ENCODE results near the gene SUMO3.

Gene SUMO3

GRCh38 chr21:44800103-44800502, 17.8 kb downstream of the SUMO3 start:
- H3K27ac ChIP-seq, result no peak overlapping the region
- POLR2A ChIA-PET (ENCODE audit: low non-redundant PET), result no interaction called here
- peak; percentile 68 for TF ChIP-seq CTCF (conservative IDR thresholded peaks at IDR 0.05; ENCODE audit: low read depth)
- CTCF ChIA-PET, result interaction anchor here (0.6 to 1.5 kb wide), 7 partner anchors 35 to 397 kb away, joined by 3 to 6 read pairs (median 4); partner anchors contain the start of gene PTTG1IP
- peak; percentile 34 for DNase-seq (ENCODE audit: low spot score)

- POLR2A ChIA-PET (ENCODE audit: low non-redundant PET), result no interaction called here
- TF ChIP-seq CTCF (conservative IDR thresholded peaks at IDR 0.05; ENCODE audit: low read depth), result no peak
- DNase-seq (ENCODE audit: low spot score), result no peak
- CTCF ChIA-PET, result interaction anchor here (0.7 to 1.3 kb wide), 5 partner anchors 75 to 344 kb away, joined by 3 to 6 read pairs (median 4); no protein-coding TSS in a partner anchor
- no peak overlapping the region for H3K27ac ChIP-seq
Observed at GRCh38 chr21:44799646-44800045, 18.2 kb downstream of the SUMO3 start.

GRCh38 chr21:44797775-44798174, 20.1 kb downstream of the SUMO3 start:
- TF ChIP-seq CTCF (conservative IDR thresholded peaks at IDR 0.05; ENCODE audit: low read depth), result no peak

GRCh38 chr21:44795342-44795741, 22.5 kb downstream of the SUMO3 start:
- ChIA-PET CTCF (no interaction called here), POLR2A (ENCODE audit: low non-redundant PET) (no interaction called here)
- TF ChIP-seq CTCF (conservative IDR thresholded peaks at IDR 0.05; ENCODE audit: low read depth), result no peak
- DNase-seq (ENCODE audit: low spot score), result no peak
- H3K27ac ChIP-seq, result peak overlapping the region; percentile 32; the same call in 1 of the 2 replicates

More at GRCh38 chr21:44797775-44798174, 20.1 kb downstream of the SUMO3 start:
- POLR2A ChIA-PET (ENCODE audit: low non-redundant PET), result no interaction called here
- no peak overlapping the region for H3K27ac ChIP-seq
- CTCF ChIA-PET, result no interaction called here
- DNase-seq (ENCODE audit: low spot score), result no peak

- ChIA-PET CTCF (interaction anchor here (0.6 to 1.6 kb wide), 24 partner anchors 8 to 464 kb away, joined by 3 to 36 read pairs (median 4); partner anchors contain the start of genes LRRC3 and UBE2G2), POLR2A (ENCODE audit: low non-redundant PET) (interaction anchor here (0.6 kb wide), 1 partner anchor 143 kb away, joined by 3 read pairs; no protein-coding TSS in a partner anchor)
- no peak for DNase-seq (ENCODE audit: low spot score)
- no peak overlapping the region for H3K27ac ChIP-seq
- TF ChIP-seq CTCF (conservative IDR thresholded peaks at IDR 0.05; ENCODE audit: low read depth), result peak; percentile 52; the same call in 1 of the 2 replicates
Observed at GRCh38 chr21:44793592-44794374, 24.1 kb downstream of the SUMO3 start.

GRCh38 chr21:44792702-44793591, 24.9 kb downstream of the SUMO3 start:
- POLR2A ChIA-PET (ENCODE audit: low non-redundant PET), result no interaction called here
- peak; percentile 86 for TF ChIP-seq CTCF (conservative IDR thresholded peaks at IDR 0.05; ENCODE audit: low read depth)
- CTCF ChIA-PET, result interaction anchor here (0.5 to 1.6 kb wide), 25 partner anchors 8 to 463 kb away, joined by 3 to 36 read pairs (median 4); partner anchors contain the start of genes LRRC3 and UBE2G2
- peak; percentile 81 for DNase-seq (ENCODE audit: low spot score)
- H3K27ac ChIP-seq, result no peak overlapping the region
